ENCODE results near the gene TULP4. TPM values are rescaled to one million over a fixed set of nuclear protein-coding genes. Genes with fewer than 3 reads are reported as not detected.

TULP4 gene
- polyA plus RNA-seq, 3 donors, result 6.5 to 10.6 (median 7.9) TPM

DNA sequence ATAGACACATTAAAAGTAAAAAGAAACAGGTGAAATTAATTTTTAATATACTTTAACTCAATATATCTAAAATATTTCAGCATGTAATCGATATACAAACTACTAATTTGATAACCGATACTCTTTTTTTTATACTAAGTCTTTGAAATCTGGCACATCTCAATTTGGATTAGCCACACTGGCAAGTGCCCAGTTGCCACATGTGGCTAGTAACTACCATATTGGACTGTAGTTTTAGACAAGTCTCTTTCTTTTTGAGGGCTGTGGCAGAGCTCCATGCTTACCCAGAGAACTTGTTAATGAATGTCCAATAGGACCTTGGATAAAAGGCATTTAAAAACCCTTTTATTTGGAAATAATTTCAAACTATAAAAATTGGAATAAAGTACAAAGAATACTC, 17.8 kb downstream of the TULP4 start:
- intact Hi-C loops (cut with micrococcal nuclease), result no loop called here

DNA sequence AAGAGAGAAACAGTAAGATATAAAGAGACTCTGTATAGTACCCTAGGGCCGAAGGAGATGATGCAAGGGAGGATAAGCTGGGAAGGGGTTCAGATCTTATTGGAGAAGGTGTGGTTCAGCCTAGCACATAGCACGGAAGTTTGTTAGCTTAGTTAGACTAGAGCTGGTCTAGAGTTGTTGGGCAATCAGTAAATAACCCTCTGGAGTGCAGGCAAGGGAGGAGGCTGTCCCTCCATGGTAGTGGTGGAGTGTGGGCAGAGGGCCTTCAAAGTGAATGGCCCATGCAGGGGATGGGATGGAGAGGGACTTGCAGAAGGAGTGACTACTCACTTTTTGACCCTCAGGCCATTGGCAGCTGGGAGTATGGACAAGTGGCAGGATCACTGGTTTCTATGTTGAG, 20.0 kb downstream of the TULP4 start:
- H3K27ac ChIP-seq (ENCODE audit: low read depth in 1 of 2, low read length in 2 of 2), result no peak overlapping the region
- intact Hi-C loops (cut with micrococcal nuclease), result no loop called here
- H3K9me3 ChIP-seq (replicated peaks in 1 of 2; ENCODE audit: control insufficient read depth in 1 of 2, insufficient read depth in 1 of 2, low read length in 2 of 2), result peaks cover 9 to 13% of the 10 kb centered on the region in 2 donors
- peak overlapping the region in 1 of 7 donors; percentile 60 for H3K27ac Mint-ChIP-seq
- H3K4me1 ChIP-seq (ENCODE audit: control insufficient read depth in 1 of 2, insufficient read depth in 2 of 2, low read length in 2 of 2), result no peaks in the 10 kb centered on the region
- H3K27me3 Mint-ChIP-seq (ENCODE audit: low read depth in 3 of 3), result peaks cover 0 to 1% (median 0%) of the 10 kb centered on the region in 3 donors
- H3K36me3 Mint-ChIP-seq, result peaks cover 7 to 15% of the 10 kb centered on the region in 2 donors
- no peak for DNase-seq
- peaks cover 13% of the 10 kb centered on the region for H4K20me1 ChIP-seq (ENCODE audit: insufficient read depth, low read length)
- H3K9ac ChIP-seq (ENCODE audit: insufficient read depth, low read length, poor library complexity, severe bottlenecking), result no peak overlapping the region
- no peak overlapping the region for H3K4me2 ChIP-seq (replicated peaks; ENCODE audit: extremely low read depth, low read length, poor library complexity, severe bottlenecking)
- TF ChIP-seq, protein P1, sequence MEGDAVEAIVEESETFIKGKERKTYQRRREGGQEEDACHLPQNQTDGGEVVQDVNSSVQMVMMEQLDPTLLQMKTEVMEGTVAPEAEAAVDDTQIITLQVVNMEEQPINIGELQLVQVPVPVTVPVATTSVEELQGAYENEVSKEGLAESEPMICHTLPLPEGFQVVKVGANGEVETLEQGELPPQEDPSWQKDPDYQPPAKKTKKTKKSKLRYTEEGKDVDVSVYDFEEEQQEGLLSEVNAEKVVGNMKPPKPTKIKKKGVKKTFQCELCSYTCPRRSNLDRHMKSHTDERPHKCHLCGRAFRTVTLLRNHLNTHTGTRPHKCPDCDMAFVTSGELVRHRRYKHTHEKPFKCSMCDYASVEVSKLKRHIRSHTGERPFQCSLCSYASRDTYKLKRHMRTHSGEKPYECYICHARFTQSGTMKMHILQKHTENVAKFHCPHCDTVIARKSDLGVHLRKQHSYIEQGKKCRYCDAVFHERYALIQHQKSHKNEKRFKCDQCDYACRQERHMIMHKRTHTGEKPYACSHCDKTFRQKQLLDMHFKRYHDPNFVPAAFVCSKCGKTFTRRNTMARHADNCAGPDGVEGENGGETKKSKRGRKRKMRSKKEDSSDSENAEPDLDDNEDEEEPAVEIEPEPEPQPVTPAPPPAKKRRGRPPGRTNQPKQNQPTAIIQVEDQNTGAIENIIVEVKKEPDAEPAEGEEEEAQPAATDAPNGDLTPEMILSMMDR (IDR thresholded peaks at IDR 0.05), result no peak
- no peaks in the 10 kb centered on the region for H3K27me3 ChIP-seq (ENCODE audit: control insufficient read depth in 2 of 2, insufficient read depth in 2 of 2, low read length in 2 of 2)
- H3K4me3 ChIP-seq (replicated peaks in 1 of 3; ENCODE audit: low read depth in 2 of 3, low read length in 3 of 3), result no peak overlapping the region
- H3K4me3 Mint-ChIP-seq, result no peak overlapping the region
- 100% methylated on average over 1 of the region's 2 CpGs for WGBS (ENCODE audit: insufficient coverage)
- H3K9me3 Mint-ChIP-seq, result peaks cover 7 to 16% (median 12%) of the 10 kb centered on the region in 7 donors
- H2AFZ ChIP-seq (ENCODE audit: insufficient read depth, low read depth, low read length, poor library complexity, severe bottlenecking), result no peak overlapping the region
- peaks cover 27% of the 10 kb centered on the region for H3K79me2 ChIP-seq (ENCODE audit: insufficient read depth, low read length)
- H3K36me3 ChIP-seq (replicated peaks in 1 of 2; ENCODE audit: control insufficient read depth in 1 of 2, insufficient read depth in 2 of 2, low read length in 2 of 2), result peaks cover 0 to 12% of the 10 kb centered on the region in 2 donors
- peaks cover 10% of the 10 kb centered on the region for H3K4me1 Mint-ChIP-seq

More for the DNA sequence above, 17.8 kb downstream of the TULP4 start:
- Mint-ChIP-seq H3K4me1 (peaks cover 22% of the 10 kb centered on the region), H3K27ac (no peak overlapping the region), H3K36me3 (peaks cover 7 to 14% of the 10 kb centered on the region in 2 donors), H3K4me3 (no peak overlapping the region), H3K27me3 (ENCODE audit: low read depth in 3 of 3) (peaks cover 0 to 1% (median 0%) of the 10 kb centered on the region in 3 donors), H3K9me3 (peaks cover 7 to 16% (median 12%) of the 10 kb centered on the region in 7 donors)
- no peak overlapping the region for H3K4me2 ChIP-seq (replicated peaks; ENCODE audit: extremely low read depth, low read length, poor library complexity, severe bottlenecking)
- no peak overlapping the region for H2AFZ ChIP-seq (ENCODE audit: insufficient read depth, low read depth, low read length, poor library complexity, severe bottlenecking)
- no peak overlapping the region for H3K4me3 ChIP-seq (replicated peaks in 1 of 3; ENCODE audit: low read depth in 2 of 3, low read length in 3 of 3)
- H3K79me2 ChIP-seq (ENCODE audit: insufficient read depth, low read length), result peaks cover 38% of the 10 kb centered on the region
- DNase-seq, result no peak
- H3K27me3 ChIP-seq (ENCODE audit: control insufficient read depth in 2 of 2, insufficient read depth in 2 of 2, low read length in 2 of 2), result no peaks in the 10 kb centered on the region
- H3K36me3 ChIP-seq (replicated peaks in 1 of 2; ENCODE audit: control insufficient read depth in 1 of 2, insufficient read depth in 2 of 2, low read length in 2 of 2), result peaks cover 0 to 12% of the 10 kb centered on the region in 2 donors
- no peak overlapping the region for H3K9ac ChIP-seq (ENCODE audit: insufficient read depth, low read length, poor library complexity, severe bottlenecking)
- no peak overlapping the region for H3K27ac ChIP-seq (ENCODE audit: low read depth in 1 of 2, low read length in 2 of 2)
- no CpG with 5 or more reads among the region's 2 CpGs for WGBS (ENCODE audit: insufficient coverage)
- TF ChIP-seq, protein P1 (IDR thresholded peaks at IDR 0.05), result no peak
- H3K4me1 ChIP-seq (ENCODE audit: control insufficient read depth in 1 of 2, insufficient read depth in 2 of 2, low read length in 2 of 2), result peaks cover 6 to 12% of the 10 kb centered on the region in 2 donors
- peaks cover 9 to 13% of the 10 kb centered on the region in 2 donors for H3K9me3 ChIP-seq (replicated peaks in 1 of 2; ENCODE audit: control insufficient read depth in 1 of 2, insufficient read depth in 1 of 2, low read length in 2 of 2)
- peaks cover 19% of the 10 kb centered on the region for H4K20me1 ChIP-seq (ENCODE audit: insufficient read depth, low read length)
